H9 (cell line): ENCODE results near the gene VPS29. TPM values are rescaled to one million over a fixed set of nuclear protein-coding genes. Genes with fewer than 3 reads are reported as not detected.

Experiments
- DNase-seq: peaks from one replicate; pipeline ENCODE4 v3.0.0-alpha.2; 2017
- H2AFZ ChIP-seq: one replicate; pipeline ENCODE4 v1.6.1; 2013; ENCODE audit warnings: mild to moderate bottlenecking, low read length, control low read depth, moderate library complexity
- H2AK5ac ChIP-seq: 2 replicates; pipeline ENCODE4 v1.6.1; 2013; ENCODE audit warnings: low read length, control low read depth, mixed read lengths; ENCODE audit not compliant: insufficient read length
- H2BK120ac ChIP-seq: one replicate; pipeline ENCODE4 v1.6.1; 2013; ENCODE audit warnings: low read depth, mild to moderate bottlenecking, low read length, control low read depth, inconsistent platforms; ENCODE audit not compliant: poor library complexity, severe bottlenecking
- H2BK12ac ChIP-seq: 2 replicates; pipeline ENCODE4 v1.6.1; 2013; ENCODE audit warnings: low read length, control low read depth, mixed read lengths, low read depth; ENCODE audit not compliant: insufficient read length
- H2BK15ac ChIP-seq: 2 replicates; pipeline ENCODE4 v1.6.1; 2013; ENCODE audit warnings: low read depth, low read length, control low read depth
- H2BK20ac ChIP-seq: one replicate; pipeline ENCODE4 v1.6.1; 2013; ENCODE audit warnings: low read depth, mild to moderate bottlenecking, low read length, control low read depth, inconsistent platforms; ENCODE audit not compliant: poor library complexity, severe bottlenecking
- H2BK5ac ChIP-seq: 2 replicates; pipeline ENCODE4 v1.6.1; 2013; ENCODE audit warnings: low read length, control low read depth, mixed read lengths; ENCODE audit not compliant: insufficient read length
- H3K14ac ChIP-seq: 2 replicates; pipeline ENCODE4 v1.6.1; 2013; ENCODE audit warnings: low read length, control low read depth; ENCODE audit not compliant: insufficient read depth
- H3K18ac ChIP-seq: 2 replicates; pipeline ENCODE4 v1.6.1; 2013; ENCODE audit warnings: low read depth, mild to moderate bottlenecking, mixed read lengths, low read length, control low read depth; ENCODE audit not compliant: insufficient read length
- H3K23ac ChIP-seq: 2 replicates; pipeline ENCODE4 v1.6.1; 2013; ENCODE audit warnings: low read length, control low read depth, mixed read lengths, low read depth; ENCODE audit not compliant: insufficient read length
- H3K23me2 ChIP-seq: 2 replicates; pipeline ENCODE4 v1.6.1; 2013; ENCODE audit warnings: low read depth, mild to moderate bottlenecking, mixed read lengths, low read length, control low read depth; ENCODE audit not compliant: insufficient read length, poor library complexity, severe bottlenecking
- H3K27ac ChIP-seq: 2 replicates; pipeline ENCODE4 v1.5.1; 2013; ENCODE audit warnings: low read length, control low read depth, mixed read lengths, low read depth; ENCODE audit not compliant: insufficient read length
- H3K27me3 ChIP-seq: 2 replicates; pipeline ENCODE4 v1.6.1; 2013; ENCODE audit warnings: low read length, control low read depth, inconsistent platforms; ENCODE audit not compliant: insufficient read depth
- H3K4ac ChIP-seq: 2 replicates; pipeline ENCODE4 v1.6.1; 2013; ENCODE audit warnings: low read depth, mild to moderate bottlenecking, control low read depth, inconsistent platforms, low read length, moderate library complexity
- H3K4me1 ChIP-seq: 2 replicates; pipeline ENCODE4 v1.6.1; 2013; ENCODE audit warnings: low read length, control low read depth, inconsistent platforms; ENCODE audit not compliant: insufficient read depth
- H3K4me2 ChIP-seq: 2 replicates; pipeline ENCODE4 v1.6.1; 2013; ENCODE audit warnings: low read length, control low read depth, mixed read lengths; ENCODE audit not compliant: insufficient read length, insufficient read depth
- H3K56ac ChIP-seq: 2 replicates; pipeline ENCODE4 v1.6.1; 2013; ENCODE audit warnings: low read depth, mild to moderate bottlenecking, mixed read lengths, low read length, control low read depth; ENCODE audit not compliant: insufficient read length
- H3K79me1 ChIP-seq: 2 replicates; pipeline ENCODE4 v1.6.1; 2013; ENCODE audit warnings: low read depth, mild to moderate bottlenecking, moderate library complexity, low read length, control low read depth, inconsistent platforms; ENCODE audit not compliant: insufficient read depth, poor library complexity, severe bottlenecking
- H3K79me2 ChIP-seq: 2 replicates; pipeline ENCODE4 v1.6.1; 2013; ENCODE audit warnings: low read length, control low read depth, inconsistent platforms; ENCODE audit not compliant: insufficient read depth
- H3K9ac ChIP-seq: 2 replicates; pipeline ENCODE4 v1.6.1; 2013; ENCODE audit warnings: low read length, control low read depth, mixed read lengths; ENCODE audit not compliant: insufficient read length; ENCODE audit errors: extremely low read depth
- H3K9me3 ChIP-seq: one replicate; pipeline ENCODE4 v1.6.1; 2013; ENCODE audit warnings: low read depth, low read length, inconsistent platforms; ENCODE audit not compliant: control insufficient read depth
- H3T11ph ChIP-seq: one replicate; pipeline ENCODE4 v1.6.1; 2013; ENCODE audit warnings: mild to moderate bottlenecking, low read length, control low read depth, inconsistent platforms
- H4K20me1 ChIP-seq: one replicate; pipeline ENCODE4 v1.6.1; 2013; ENCODE audit not compliant: control insufficient read depth, insufficient read length, insufficient read depth
- H4K5ac ChIP-seq: 2 replicates; pipeline ENCODE4 v1.6.1; 2013; ENCODE audit warnings: low read depth, mild to moderate bottlenecking, mixed read lengths, low read length, control low read depth; ENCODE audit not compliant: insufficient read length
- H4K8ac ChIP-seq: replicated peaks from 2 replicates; pipeline ENCODE4 v1.6.1; 2013; ENCODE audit warnings: low read length, control low read depth, mixed read lengths, low read depth; ENCODE audit not compliant: insufficient read length
- H4K91ac ChIP-seq: 2 replicates; pipeline ENCODE4 v1.6.1; 2013; ENCODE audit warnings: low read depth, mild to moderate bottlenecking, moderate library complexity, mixed read lengths, low read length, control low read depth; ENCODE audit not compliant: insufficient read length
- H3K27ac Mint-ChIP-seq, 3 experiments: 2 replicates in 2 of 3; 3 replicates in 1 of 3; pipeline ENCODE4 v1.8.0; 2020 to 2021; ENCODE audit warnings: mixed read lengths in 3 of 3, mild to moderate bottlenecking in 1 of 3, moderate library complexity in 1 of 3
- H3K27me3 Mint-ChIP-seq: 2 replicates; pipeline ENCODE4 v1.8.0; 2021; ENCODE audit warnings: low read depth, mild to moderate bottlenecking, moderate library complexity, mixed read lengths
- H3K36me3 Mint-ChIP-seq, 3 experiments: 2 replicates in 2 of 3; 3 replicates in 1 of 3; pipeline ENCODE4 v1.8.0; 2020 to 2021; ENCODE audit warnings: low read depth in 3 of 3, mixed read lengths in 3 of 3; ENCODE audit not compliant: insufficient read depth in 1 of 3
- H3K4me1 Mint-ChIP-seq, 2 experiments: 2 replicates each; pipeline ENCODE4 v1.8.0; 2020; ENCODE audit warnings: mixed read lengths in 2 of 2
- H3K4me3 Mint-ChIP-seq, 2 experiments: 2 replicates in 1 of 2; 3 replicates in 1 of 2; pipeline ENCODE4 v1.8.0; 2020 to 2021; ENCODE audit warnings: mild to moderate bottlenecking in 2 of 2, mixed read lengths in 2 of 2, moderate library complexity in 1 of 2
- H3K9me3 Mint-ChIP-seq, 2 experiments: 2 replicates in 1 of 2; 3 replicates in 1 of 2; pipeline ENCODE4 v1.8.0; 2020; ENCODE audit warnings: mild to moderate bottlenecking in 2 of 2, mixed read lengths in 2 of 2, moderate library complexity in 1 of 2
- WGBS: extraction: QIAGEN DNeasy Blood & Tissue Kit; methylation state at CpG from one replicate; pipeline ENCODE4 v1.1.7; 2013; ENCODE audit warnings: missing lambda C conversion rate, low lambda C conversion rate, mixed read lengths; ENCODE audit not compliant: insufficient read length; ENCODE audit errors: extremely low coverage; 5-methylcytosine and 5-hydroxymethylcytosine counted together
- total RNA-seq: library from RNA; stranded (reverse); gene quantifications from 2 replicates; pipeline ENCODE4 v1.2.1, GENCODE V29; 2021
- TF ChIP-seq, protein P1 (sequence below): fragments of 200-600 bp; sonication (generic); conservative IDR thresholded peaks from 3 replicates; pipeline ENCODE4 v1.8.0; 2021; ENCODE audit warnings: antibody characterized with exemption, mild to moderate bottlenecking

Gene VPS29
- total RNA-seq, 1 experiment from 2014 or later: 81.5 TPM

DNA sequence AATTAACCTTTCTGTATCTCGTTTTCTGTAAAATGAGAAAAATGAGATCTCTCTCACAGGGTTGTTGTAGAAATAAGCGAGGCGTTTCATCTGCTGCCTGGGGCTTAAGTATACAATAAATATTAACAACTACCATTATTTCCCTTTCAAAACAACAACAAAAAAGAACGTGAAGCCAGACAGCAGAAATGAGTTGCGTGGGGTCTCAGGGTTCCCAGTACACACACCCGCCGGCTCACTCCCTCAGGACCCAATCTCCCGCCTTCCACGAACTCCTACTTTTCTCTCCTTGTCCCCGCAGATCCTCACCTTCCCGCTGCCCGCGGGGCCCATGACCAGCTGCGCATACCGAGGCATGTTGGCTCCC, 34.1 kb downstream of the VPS29 start:
- Histone ChIP-seq H4K91ac (no peak overlapping the region), H2BK20ac (no peak overlapping the region), H3K79me2 (peaks cover 12% of the 10 kb centered on the region; the same call in 1 of the 2 replicates), H3K23me2 (peaks cover 3% of the 10 kb centered on the region), H2BK15ac (no peak overlapping the region), H3K27me3 (no peaks in the 10 kb centered on the region), H3K14ac (no peak overlapping the region), H3K4me1 (peaks cover 3% of the 10 kb centered on the region; the same call in 1 of the 2 replicates), H3K4me2 (peak overlapping the region; percentile 95), H3K9me3 (no peaks in the 10 kb centered on the region), H4K5ac (no peak overlapping the region), H3K79me1 (no peaks in the 10 kb centered on the region), H4K8ac (no peak overlapping the region), H2AFZ (no peak overlapping the region), H2BK12ac (no peak overlapping the region), H3K27ac (no peak overlapping the region), H3K23ac (no peak overlapping the region), H3K9ac (peak overlapping the region; percentile 83), H3T11ph (no peak overlapping the region), H4K20me1 (no peaks in the 10 kb centered on the region), H2BK5ac (no peak overlapping the region), H2AK5ac (no peak overlapping the region), H3K4ac (no peak overlapping the region), H2BK120ac (no peak overlapping the region), H3K18ac (no peak overlapping the region), H3K56ac (no peak overlapping the region)
- Mint-ChIP-seq H3K4me3 (peak overlapping the region; percentile 98 to 99), H3K27me3 (no peaks in the 10 kb centered on the region), H3K9me3 (peaks cover 0 to 6% of the 10 kb centered on the region in 2 experiments; a peak in 2 of 5 replicates), H3K4me1 (peaks cover 13 to 23% of the 10 kb centered on the region in 2 experiments), H3K27ac (peak overlapping the region; percentile 98 to 100 (median 100)), H3K36me3 (peaks cover 12 to 42% (median 32%) of the 10 kb centered on the region in 3 experiments)
- WGBS: no CpG with 5 or more reads among the region's 15 CpGs
- TF ChIP-seq, protein P1, sequence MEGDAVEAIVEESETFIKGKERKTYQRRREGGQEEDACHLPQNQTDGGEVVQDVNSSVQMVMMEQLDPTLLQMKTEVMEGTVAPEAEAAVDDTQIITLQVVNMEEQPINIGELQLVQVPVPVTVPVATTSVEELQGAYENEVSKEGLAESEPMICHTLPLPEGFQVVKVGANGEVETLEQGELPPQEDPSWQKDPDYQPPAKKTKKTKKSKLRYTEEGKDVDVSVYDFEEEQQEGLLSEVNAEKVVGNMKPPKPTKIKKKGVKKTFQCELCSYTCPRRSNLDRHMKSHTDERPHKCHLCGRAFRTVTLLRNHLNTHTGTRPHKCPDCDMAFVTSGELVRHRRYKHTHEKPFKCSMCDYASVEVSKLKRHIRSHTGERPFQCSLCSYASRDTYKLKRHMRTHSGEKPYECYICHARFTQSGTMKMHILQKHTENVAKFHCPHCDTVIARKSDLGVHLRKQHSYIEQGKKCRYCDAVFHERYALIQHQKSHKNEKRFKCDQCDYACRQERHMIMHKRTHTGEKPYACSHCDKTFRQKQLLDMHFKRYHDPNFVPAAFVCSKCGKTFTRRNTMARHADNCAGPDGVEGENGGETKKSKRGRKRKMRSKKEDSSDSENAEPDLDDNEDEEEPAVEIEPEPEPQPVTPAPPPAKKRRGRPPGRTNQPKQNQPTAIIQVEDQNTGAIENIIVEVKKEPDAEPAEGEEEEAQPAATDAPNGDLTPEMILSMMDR: no peak
- DNase-seq: no peak
